Stimulated activated naive CD8-positive, alpha-beta T cell treated with anti-CD3 and anti-CD28 coated beads, Interleukin-15, amount 100 ng/mL, for 72 hours (primary cell): ENCODE measurements around the gene PHACTR3.
"Not testable (repeated sequence)": the region's sequence is repeated elsewhere in the genome, so short reads cannot be mapped to it uniquely, and the experiment has no call there.

Experiments used
- ATAC-seq: fragments of 150-1000 bp; cut with Tn5 transposase; 2 replicates; pipeline ENCODE4 v1.10.0; 2021; ENCODE audit warnings: mild to moderate bottlenecking, moderate library complexity
- DNase-seq, 2 donors: peaks; one replicate each; pipeline ENCODE4 v3.0.0; 2021 to 2022
- H3K27ac Mint-ChIP-seq, 2 donors: one replicate each; pipeline ENCODE4 v1.8.0; 2022; ENCODE audit warnings: mild to moderate bottlenecking in 2 of 2, mixed read lengths in 2 of 2, moderate library complexity in 2 of 2
- H3K27me3 Mint-ChIP-seq: one replicate; pipeline ENCODE4 v1.8.0; 2022; ENCODE audit warnings: mixed read lengths
- H3K4me1 Mint-ChIP-seq: one replicate; pipeline ENCODE4 v1.8.0; 2022; ENCODE audit warnings: mild to moderate bottlenecking, mixed read lengths
- H3K4me3 Mint-ChIP-seq, 2 donors: one replicate each; pipeline ENCODE4 v1.8.0; 2022; ENCODE audit warnings: mild to moderate bottlenecking in 2 of 2, mixed read lengths in 2 of 2, moderate library complexity in 1 of 2
- H3K9me3 Mint-ChIP-seq, 2 donors: one replicate each; pipeline ENCODE4 v1.8.0; 2022; ENCODE audit warnings: mixed read lengths in 2 of 2

Gene PHACTR3

GRCh38 chr20:59603781-59604541 is at the start of gene PHACTR3:
Gene PHACTR3 (plus strand): TSS chr20:59604540. CDS start chr20:59605015, 475 bp downstream.
- ATAC-seq: no peak

DNA sequence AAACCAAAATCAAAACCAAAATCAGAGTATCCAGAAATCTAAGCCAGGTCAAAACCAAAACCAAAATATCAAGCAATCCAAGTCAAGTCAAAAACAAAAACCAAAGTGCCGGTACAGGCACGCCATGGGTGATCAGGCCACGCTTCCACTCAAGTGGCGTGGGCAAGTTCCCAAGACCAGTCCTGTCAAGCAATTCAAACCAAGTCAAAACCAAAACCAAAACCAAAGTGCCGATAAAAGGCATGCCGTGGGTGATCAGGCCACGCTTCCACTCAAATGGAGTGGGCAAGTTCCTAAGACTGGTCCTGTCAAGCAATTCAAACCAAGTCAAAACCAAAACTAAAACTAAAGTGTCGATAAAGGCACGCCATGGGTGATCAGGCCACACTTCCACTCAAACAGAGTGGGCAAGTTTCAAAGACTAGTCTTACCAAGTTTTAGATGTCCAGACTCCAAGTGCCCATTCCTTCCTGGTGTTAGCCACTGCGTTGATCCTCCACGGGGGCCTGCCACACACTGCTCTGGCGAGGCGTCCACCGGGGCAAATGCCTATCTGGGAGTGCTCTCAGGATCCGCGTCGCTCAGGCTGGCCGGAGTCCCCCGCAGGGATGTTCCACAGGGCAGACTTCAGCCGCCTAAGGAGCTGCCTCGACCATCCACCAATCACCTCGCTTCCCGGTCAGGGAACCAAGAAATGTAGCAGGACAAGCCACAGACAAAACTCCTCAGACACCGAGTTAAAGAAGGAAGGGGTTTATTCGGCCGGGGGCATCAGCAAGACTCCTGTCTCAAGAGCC is 46.4 kb upstream of the PHACTR3 start:
- not testable (repeated sequence) for ATAC-seq, H3K4me3 Mint-ChIP-seq, H3K27me3 Mint-ChIP-seq, DNase-seq, H3K4me1 Mint-ChIP-seq, H3K9me3 Mint-ChIP-seq
- H3K27ac Mint-ChIP-seq: peak overlapping the region in 1 of 2 donors; percentile 59

More at GRCh38 chr20:59603781-59604541, at the start of gene PHACTR3:
- Mint-ChIP-seq H3K9me3 (no peaks in the 10 kb centered on the region), H3K4me3 (peak within 1 kb of the TSS in 1 of 2 donors; percentile 33), H3K4me1 (peaks cover under 1% of the 10 kb centered on the region), H3K27me3 (peaks cover 89% of the 10 kb centered on the region), H3K27ac (no peak within 1 kb of the TSS)
- DNase-seq: no peak

GRCh38 chr20:59559024-59559817 is 45.1 kb upstream of the PHACTR3 start:
- ATAC-seq: no peak
- H3K27me3 Mint-ChIP-seq: no peaks in the 10 kb centered on the region
- no peak overlapping the region for H3K4me3 Mint-ChIP-seq
- H3K27ac Mint-ChIP-seq: no peak overlapping the region
- H3K9me3 Mint-ChIP-seq: no peaks in the 10 kb centered on the region
- no peak for DNase-seq
- no peaks in the 10 kb centered on the region for H3K4me1 Mint-ChIP-seq

GRCh38 chr20:59559863-59560262 is 44.5 kb upstream of the PHACTR3 start:
- H3K27me3 Mint-ChIP-seq: no peaks in the 10 kb centered on the region
- no peak for DNase-seq
- no peak overlapping the region for H3K27ac Mint-ChIP-seq
- no peak for ATAC-seq
- no peaks in the 10 kb centered on the region for H3K9me3 Mint-ChIP-seq
- H3K4me1 Mint-ChIP-seq: no peaks in the 10 kb centered on the region
- H3K4me3 Mint-ChIP-seq: no peak overlapping the region

DNA sequence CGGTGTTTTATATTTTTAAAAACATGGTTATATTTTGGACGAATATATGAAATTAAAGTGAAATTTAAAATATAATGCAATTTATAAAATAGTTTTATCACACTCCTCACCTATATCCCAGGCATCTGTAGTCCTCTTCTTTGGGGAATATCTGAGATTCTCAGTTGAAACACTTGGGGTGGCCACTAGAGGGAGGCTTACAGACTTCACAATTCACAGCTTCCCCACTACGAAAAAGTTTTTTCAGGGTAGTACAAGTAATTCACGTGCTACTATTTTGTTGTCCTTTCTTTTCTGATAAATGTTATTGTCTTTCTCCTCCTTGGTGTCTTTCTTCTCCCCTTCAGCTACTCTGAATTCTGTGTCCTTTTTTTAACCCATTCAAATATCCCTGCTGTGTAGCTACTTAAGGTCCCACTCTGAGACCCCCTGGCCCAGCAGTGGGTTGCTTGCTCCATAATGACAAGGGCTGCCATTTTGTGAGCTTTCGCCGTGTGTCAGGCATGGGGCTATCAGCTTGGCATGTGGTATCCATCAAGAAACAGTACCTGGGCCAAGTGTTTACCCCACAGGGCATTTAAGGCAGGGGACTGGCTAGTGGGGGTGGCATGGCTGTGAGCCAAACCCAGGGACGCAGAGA is 43.6 kb upstream of the PHACTR3 start:
- DNase-seq (no peak), ATAC-seq (no peak)
- Mint-ChIP-seq H3K27ac (no peak overlapping the region), H3K4me3 (no peak overlapping the region), H3K9me3 (no peaks in the 10 kb centered on the region), H3K27me3 (no peaks in the 10 kb centered on the region), H3K4me1 (no peaks in the 10 kb centered on the region)

DNA sequence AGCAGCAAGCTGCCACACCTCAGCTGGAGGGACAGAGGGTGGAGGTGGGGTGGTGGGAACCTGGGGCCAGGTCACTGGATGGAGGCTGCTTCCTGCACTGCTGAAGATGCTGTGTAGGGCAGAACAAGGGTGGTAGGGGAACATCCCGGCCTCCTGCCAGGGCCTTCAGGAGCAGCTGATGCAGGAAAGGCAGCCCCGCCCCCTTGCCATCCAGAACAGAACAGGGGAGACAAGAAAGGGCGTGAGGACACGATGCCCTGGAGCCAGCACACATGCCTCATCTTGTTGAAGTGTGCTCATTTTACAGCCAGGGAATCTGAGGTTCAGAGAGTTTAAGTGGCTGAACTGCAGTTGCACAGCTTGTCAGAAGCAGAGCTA is 43.1 kb upstream of the PHACTR3 start:
- H3K9me3 Mint-ChIP-seq: no peaks in the 10 kb centered on the region
- no peaks in the 10 kb centered on the region for H3K4me1 Mint-ChIP-seq
- DNase-seq (no peak), ATAC-seq (no peak)
- H3K27me3 Mint-ChIP-seq: no peaks in the 10 kb centered on the region
- H3K4me3 Mint-ChIP-seq: no peak overlapping the region
- no peak overlapping the region for H3K27ac Mint-ChIP-seq

DNA sequence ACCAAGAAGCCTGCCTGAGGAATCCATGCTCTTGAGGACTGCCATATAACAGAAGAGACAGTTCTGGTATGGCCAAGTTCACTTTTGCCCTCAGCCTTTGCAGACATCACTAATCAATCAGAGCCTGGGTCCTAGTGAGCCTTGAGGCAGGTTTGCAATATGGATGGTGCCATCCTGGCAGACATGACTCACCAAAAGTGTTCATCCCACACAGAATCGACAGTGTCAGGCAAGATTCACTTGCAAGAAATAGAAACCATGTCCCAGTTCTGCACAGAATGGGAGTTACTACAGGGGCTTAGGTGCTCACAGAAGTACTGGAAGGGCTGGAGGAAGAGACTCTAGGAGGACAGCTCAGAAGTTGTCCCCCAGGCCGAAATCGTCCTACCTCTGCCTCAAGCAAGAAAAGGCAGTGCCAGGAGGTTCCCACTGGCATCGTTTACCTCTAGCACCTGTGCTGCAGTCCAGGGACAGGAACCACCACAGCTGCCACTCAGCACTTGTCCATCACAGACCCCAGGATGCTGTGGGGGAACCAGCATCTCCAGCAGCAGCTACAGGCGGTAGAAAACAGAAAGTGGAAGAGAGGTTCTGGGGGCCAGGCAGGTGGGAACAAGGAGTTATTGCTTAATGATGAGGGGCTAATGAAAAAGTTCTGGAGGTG is 42.6 kb upstream of the PHACTR3 start:
- Mint-ChIP-seq H3K4me1 (no peaks in the 10 kb centered on the region), H3K4me3 (no peak overlapping the region), H3K27ac (no peak overlapping the region), H3K27me3 (no peaks in the 10 kb centered on the region), H3K9me3 (no peaks in the 10 kb centered on the region)
- no peak for DNase-seq
- ATAC-seq: no peak

GRCh38 chr20:59564171-59564570 is 40.2 kb upstream of the PHACTR3 start:
- ATAC-seq: no peak
- Mint-ChIP-seq H3K27me3 (no peaks in the 10 kb centered on the region), H3K4me1 (no peaks in the 10 kb centered on the region), H3K9me3 (no peaks in the 10 kb centered on the region), H3K27ac (no peak overlapping the region), H3K4me3 (no peak overlapping the region)
- no peak for DNase-seq

- DNase-seq: no peak
- H3K27ac Mint-ChIP-seq: no peak overlapping the region
- H3K9me3 Mint-ChIP-seq: no peaks in the 10 kb centered on the region
- no peaks in the 10 kb centered on the region for H3K27me3 Mint-ChIP-seq
- no peaks in the 10 kb centered on the region for H3K4me1 Mint-ChIP-seq
- ATAC-seq: no peak
- no peak overlapping the region for H3K4me3 Mint-ChIP-seq
These were observed 39.4 kb upstream of the PHACTR3 start for GRCh38 chr20:59564943-59565342.

DNA sequence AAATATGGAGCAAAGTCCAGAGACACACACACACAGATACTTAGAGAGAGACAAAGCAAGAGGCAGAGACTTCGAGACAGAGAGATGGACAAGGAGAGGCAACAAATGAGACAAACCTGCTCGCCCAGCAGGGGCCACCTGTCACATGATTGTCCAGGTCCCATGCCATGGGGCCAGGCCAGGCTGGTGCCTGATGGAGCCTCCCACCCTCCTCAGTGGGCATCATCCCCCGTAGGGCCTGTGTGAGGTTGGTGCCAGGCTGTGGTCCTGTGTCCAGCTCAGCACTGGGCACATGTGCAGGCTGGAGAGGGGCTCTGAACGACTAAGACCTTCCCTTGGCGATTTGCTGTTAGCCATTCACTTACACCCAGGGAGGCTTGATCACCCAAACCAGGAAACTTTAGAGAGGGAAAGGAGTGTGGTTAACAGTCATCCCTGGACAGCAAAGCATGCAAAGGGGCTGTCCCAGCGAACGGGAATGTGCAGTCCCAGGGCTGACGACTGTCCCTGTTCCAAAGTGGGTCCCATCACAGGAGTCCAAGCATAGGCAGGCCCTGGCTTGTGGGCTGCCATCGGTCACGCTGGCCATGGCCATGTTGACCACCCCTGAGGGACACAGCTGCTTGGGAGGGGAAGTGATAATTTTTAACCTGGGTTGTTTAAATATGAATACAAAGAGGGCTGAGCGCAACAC is 38.4 kb upstream of the PHACTR3 start:
- H3K27ac Mint-ChIP-seq: no peak overlapping the region
- H3K4me3 Mint-ChIP-seq: no peak overlapping the region
- no peaks in the 10 kb centered on the region for H3K27me3 Mint-ChIP-seq
- no peaks in the 10 kb centered on the region for H3K9me3 Mint-ChIP-seq
- peaks cover under 1% of the 10 kb centered on the region for H3K4me1 Mint-ChIP-seq
- ATAC-seq: no peak
- DNase-seq: no peak

DNA sequence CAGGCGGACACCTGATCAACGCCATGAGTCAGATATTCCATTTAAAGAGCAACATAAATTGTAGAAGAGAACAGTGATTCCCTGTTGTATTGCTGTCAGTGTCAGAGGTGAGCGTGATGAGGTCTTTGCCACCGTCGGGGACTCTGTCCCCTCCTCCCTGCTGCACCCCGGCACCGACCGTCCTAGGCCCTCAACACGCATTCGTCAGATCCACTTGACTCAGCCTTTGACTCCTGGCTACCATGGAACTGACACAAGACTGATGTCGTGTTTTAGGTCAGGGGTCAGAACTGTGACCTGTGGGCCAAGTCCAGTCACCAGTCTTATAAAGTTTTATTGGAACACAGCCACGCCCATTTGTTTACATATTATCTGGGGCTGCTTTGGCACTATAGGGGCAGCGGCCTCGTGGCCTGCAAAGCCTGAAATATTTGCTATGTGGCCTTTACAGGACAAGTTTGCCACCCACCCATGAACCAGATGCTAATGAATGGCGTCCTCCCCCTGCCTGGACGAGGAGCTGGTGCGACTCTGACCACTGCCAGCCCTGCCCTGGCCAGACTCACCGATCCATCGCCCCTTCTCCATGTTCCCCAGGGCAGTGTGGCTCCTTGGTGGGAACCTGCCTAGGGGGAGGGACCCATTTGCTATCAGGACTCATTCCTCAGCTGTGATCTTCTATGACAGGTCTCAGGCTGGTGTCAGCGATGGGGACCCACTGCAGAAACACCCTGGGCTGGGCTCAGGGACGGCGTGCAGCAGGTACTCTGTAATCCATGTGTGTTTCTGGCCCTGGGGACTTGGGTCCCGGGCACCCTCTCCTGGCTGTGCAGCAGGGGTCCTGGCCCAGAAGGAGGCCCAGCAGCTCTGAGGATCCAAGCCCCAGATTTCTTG is 37.5 kb upstream of the PHACTR3 start:
- Mint-ChIP-seq H3K4me1 (peaks cover 9% of the 10 kb centered on the region), H3K9me3 (no peaks in the 10 kb centered on the region), H3K27ac (no peak overlapping the region), H3K27me3 (peaks cover 3% of the 10 kb centered on the region), H3K4me3 (no peak overlapping the region)
- no peak for DNase-seq
- ATAC-seq: peak; percentile 17

- Mint-ChIP-seq H3K27me3 (peaks cover 8% of the 10 kb centered on the region), H3K27ac (peak overlapping the region in 1 of 2 donors; percentile 17), H3K4me1 (peaks cover 13% of the 10 kb centered on the region), H3K9me3 (no peaks in the 10 kb centered on the region), H3K4me3 (no peak overlapping the region)
- DNase-seq (no peak), ATAC-seq (no peak)
These were observed 36.5 kb upstream of the PHACTR3 start for GRCh38 chr20:59567585-59568508.

- ATAC-seq (no peak), DNase-seq (no peak)
- H3K9me3 Mint-ChIP-seq: no peaks in the 10 kb centered on the region
- H3K4me3 Mint-ChIP-seq: no peak overlapping the region
- H3K27ac Mint-ChIP-seq: no peak overlapping the region
- peaks cover 13% of the 10 kb centered on the region for H3K4me1 Mint-ChIP-seq
- H3K27me3 Mint-ChIP-seq: peaks cover 8% of the 10 kb centered on the region
These were observed 35.8 kb upstream of the PHACTR3 start for GRCh38 chr20:59568509-59569024.
